ENCODE measurements around the gene ZNF490.
"Not testable (repeated sequence)": the region's sequence is repeated elsewhere in the genome, so short reads cannot be mapped to it uniquely, and the experiment has no call there.

ZNF490 gene

GRCh38 chr19:12621253-12622024 is 10.8 kb upstream of the ZNF490 start:
- not testable (repeated sequence) for DNase-seq

GRCh38 chr19:12617646-12618045 is 7.0 kb upstream of the ZNF490 start:
- no peak for DNase-seq

GRCh38 chr19:12611361-12611699 is 717 bp upstream of the ZNF490 start:
- DNase-seq = no peak

DNA sequence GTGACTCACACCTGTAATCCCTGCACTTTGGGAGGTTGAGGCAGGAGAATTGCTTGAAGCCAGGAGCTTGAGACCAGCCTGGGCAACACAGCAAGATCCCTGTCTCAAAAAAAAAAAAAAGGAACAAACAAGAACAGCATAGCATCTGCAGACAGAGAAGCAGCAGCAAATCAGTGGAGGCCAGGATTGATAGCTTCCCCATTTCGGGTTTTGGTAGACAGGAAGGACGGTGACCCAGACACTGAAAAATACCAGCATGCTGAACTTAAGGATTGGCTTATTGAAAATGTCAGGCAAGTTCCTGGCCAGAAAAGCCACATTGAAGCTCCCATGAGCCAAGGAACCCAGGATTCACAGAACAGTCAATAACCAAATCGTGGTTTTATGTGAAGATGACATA is 3.0 kb downstream of the ZNF490 start:
- no peak for DNase-seq

- no peak for DNase-seq
These were observed 3.8 kb downstream of the ZNF490 start for GRCh38 chr19:12606796-12607195.

- DNase-seq = peak; percentile 38 to 50
These were observed 6.9 kb downstream of the ZNF490 start for GRCh38 chr19:12603714-12604113.

DNA sequence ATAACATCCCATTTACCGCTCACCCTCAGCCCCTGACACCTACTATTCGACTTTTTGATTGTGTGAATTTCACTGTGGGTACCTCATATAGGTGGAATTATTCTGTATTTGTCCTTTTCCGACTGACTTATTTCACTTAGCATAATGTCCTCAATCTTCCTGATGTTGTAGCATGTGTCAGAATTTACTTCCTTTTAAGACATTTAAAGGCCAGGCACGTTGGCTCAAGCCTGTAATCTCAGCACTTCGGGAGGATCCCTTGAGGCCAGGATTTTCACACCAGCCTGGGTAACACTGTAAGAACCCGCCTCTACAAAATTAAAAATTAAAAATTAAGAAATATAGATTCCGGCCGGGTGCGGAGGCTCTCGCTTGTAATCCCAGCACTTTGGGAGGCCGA is 13.0 kb downstream of the ZNF490 start:
- no peak for DNase-seq

- DNase-seq = no peak
These were observed 13.6 kb downstream of the ZNF490 start for GRCh38 chr19:12596927-12597548.

DNA sequence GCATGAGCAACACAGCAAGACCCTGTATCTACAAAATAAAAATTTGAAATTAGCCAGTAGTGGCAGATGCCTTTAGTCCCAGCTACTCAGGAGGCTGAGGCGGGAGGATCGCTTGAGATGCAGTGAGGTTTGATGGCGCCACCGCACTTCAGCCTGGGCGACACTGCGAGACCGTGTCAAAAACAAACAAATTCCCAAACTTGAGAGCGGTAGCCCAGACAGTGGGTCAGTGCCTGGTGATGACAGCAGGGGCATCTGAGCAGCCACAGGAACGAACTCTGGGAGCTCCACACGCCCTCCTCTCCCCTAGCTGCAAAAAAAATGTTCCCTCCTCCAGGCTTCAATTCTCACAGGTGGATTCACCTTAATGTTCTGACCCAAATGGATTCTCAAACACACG is 14.1 kb downstream of the ZNF490 start:
- no peak for DNase-seq

DNA sequence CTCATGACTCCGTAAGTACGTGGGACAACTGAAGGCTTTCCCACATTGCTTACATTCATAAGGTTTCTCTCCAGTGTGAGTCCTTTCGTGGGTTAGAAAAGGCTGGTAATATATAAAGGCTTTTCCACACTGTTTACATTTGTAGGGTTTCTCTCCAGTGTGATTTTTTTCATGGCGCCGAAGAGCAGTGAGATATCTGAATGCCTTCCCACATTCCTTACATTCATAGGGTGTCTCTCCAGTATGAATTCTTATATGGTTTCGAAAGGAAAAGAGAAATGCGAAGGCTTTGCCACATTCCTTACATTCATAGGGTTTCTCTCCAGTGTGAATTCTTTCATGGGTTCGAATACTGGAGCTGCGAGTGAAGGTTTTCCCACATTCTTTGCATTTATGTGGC is 29.5 kb downstream of the ZNF490 start:
- no peak for DNase-seq

GRCh38 chr19:12580180-12580694 is 30.4 kb downstream of the ZNF490 start:
- no peak for DNase-seq

- no peak for DNase-seq
These were observed 32.0 kb downstream of the ZNF490 start for GRCh38 chr19:12578641-12579040.

DNA sequence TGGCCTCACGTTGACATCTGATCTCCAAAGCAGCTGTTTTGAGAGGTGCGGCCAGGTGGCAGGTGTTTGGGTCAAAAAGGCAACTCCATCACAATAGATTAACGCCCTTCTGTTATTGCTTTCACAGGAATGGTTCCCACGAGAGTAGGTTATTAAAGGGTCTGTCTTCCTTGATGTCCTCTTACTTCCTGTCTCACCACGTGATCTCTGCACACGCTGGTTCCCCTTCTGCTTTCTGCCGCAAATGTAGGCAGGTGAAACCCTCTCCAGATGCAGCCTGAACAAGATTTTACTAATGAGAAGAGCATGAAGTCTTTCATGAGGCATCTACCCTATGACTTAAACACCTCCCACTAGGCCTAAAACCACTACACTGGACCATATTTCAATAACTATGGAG is 36.6 kb downstream of the ZNF490 start:
- DNase-seq = no peak

GRCh38 chr19:12567951-12568350 is 42.7 kb downstream of the ZNF490 start:
- no peak for DNase-seq

- not testable (repeated sequence) for DNase-seq
These were observed 44.2 kb downstream of the ZNF490 start for GRCh38 chr19:12566380-12566779.

- DNase-seq = peak; percentile 89 to 95
These were observed 46.5 kb downstream of the ZNF490 start for GRCh38 chr19:12564016-12564664.

DNA sequence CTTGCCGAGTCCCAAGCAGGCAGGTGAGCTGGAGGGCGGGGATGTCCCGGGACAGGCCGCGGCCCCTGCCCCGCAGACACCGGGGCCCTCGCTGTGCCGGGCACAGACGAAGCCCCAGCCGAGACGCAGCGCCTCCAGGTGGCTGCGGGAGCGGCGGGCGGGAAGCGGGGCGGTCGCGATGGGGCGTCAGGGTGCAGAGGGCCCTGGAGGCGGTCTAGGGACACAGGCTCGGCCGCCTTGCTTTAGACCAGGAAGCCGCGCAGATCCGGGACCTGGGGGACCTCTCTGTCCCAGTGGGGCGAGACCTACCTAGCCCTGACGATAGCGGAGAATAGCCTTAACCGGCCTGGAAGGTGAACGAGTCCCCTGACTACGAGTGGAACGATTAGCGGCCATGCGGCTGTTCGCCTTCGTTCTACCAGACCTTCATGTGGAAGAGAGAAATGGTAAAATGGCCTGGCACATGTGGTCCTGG is 55.1 kb downstream of the ZNF490 start:
- no peak for DNase-seq

DNA sequence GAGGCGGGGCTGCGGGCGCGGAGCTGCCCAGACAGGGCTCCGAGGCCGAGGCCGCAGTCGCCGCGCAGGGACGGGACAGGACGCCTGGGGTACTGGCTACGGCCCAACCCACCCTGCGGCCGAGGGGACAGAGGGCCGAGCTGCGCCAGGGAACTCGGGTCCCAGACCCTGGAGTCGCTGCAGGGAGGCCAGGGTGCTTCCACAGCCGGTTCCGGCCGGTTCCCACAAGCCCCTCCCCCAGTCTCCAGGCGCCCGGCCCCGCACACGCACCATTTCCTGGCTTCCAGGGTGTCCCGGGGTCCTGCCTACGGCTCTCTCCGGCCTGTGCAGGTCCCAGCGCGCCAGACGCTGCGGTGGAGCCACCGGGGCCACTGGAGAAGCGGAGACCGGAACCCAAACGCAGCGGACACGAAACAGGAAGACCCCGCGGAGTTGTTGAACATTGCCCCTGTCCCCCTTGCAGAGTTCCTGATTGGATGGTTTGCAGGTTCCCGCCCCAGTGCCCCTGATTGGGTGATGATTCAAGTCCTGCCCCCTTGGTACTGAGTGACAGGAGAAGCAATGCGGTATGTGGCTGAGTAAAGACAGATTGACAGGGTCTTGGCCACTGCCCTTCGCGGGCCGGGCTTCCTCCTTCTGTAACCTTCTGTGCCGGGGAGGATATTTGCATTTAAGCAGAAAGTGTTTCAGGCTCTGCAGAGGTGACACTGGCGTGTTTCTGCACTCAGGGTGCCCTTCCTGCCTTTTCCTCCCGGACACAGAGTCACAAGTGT is 59.4 kb downstream of the ZNF490 start, which contains the start of gene ZNF564:
Gene ZNF564 (minus strand): TSS at position 423 of the 773 bp plus-strand sequence. CDS start 150 bp downstream, at position 273.
- peak; percentile 84 to 85 for DNase-seq

- no peak for DNase-seq
These were observed 63.7 kb downstream of the ZNF490 start for GRCh38 chr19:12546903-12547302.

GRCh38 chr19:12546068-12546467 is 64.5 kb downstream of the ZNF490 start:
- DNase-seq = no peak

DNA sequence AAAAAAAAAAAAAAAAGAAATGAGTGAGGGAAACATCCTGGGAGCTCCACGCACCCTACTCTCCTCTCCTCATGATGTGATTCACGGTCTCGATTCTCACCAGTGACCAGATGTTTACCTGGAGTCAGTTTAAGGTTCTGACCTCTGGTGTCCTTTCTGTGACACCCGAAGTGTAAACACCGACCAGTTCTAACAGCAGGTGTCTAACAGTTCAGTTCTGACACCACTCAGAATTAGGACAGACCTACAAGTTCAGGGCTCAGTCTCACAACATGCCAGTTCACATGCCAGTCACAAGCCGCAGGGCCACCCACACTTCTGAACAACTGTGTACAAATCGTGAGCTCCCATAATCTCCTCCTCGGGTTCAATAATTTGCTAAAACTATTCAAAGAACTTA is 65.3 kb downstream of the ZNF490 start:
- DNase-seq = no peak

DNA sequence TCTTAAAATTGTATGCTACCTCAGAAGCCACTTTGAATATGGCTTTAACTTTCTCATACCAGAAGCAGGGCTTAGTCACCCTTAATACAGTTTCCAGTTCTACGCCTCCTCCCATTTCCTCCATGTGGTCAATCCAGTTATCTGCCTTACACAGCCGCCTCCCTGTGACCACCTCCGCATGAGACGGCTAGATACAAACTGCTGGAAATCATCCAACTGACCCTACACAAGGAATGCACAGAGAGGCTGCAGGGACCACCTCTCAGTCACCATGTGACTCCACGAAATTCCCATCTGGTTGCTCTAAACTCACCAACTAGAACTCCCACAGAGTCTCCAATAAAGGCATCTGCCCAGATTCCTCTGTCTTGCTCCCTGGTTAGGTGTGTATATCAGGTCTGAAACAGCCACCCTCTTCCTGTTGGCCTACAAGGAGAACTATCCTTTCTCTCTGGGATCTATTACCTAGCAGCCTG is 66.2 kb downstream of the ZNF490 start:
- DNase-seq = no peak

GRCh38 chr19:12543855-12544254 is 66.8 kb downstream of the ZNF490 start:
- DNase-seq = no peak

Measured in activated CD4-positive, alpha-beta T cell treated with anti-CD3 and anti-CD28 coated beads, Interleukin-2, amount 50 U/mL, for 4 hours (primary cell).